HepG2 (cell line): ENCODE data around the gene CTSA. TPM values are rescaled to one million over a fixed set of nuclear protein-coding genes. Genes with fewer than 3 reads are reported as not detected.

ENCODE experiments used
- ATAC-seq: fragments of 200-7000 bp; cut with Tn5 transposase; 3 replicates; pipeline ENCODE4 v1.9.1; 2020; ENCODE audit warnings: mild to moderate bottlenecking, moderate library complexity
- BruUV-seq: library from RNA; stranded (reverse); fragments of 400-500 nt; replicated peaks from 2 replicates; lab custom pipeline; 2021; lab: Mats Ljungman, UMichigan
- CTCF ChIA-PET: fragments of 300-600 bp; formaldehyde crosslinking; extraction: SDS; loops from one replicate; lab custom pipeline; 2021; ENCODE audit warnings: low total read pairs, inconsistent platforms, low intra/inter-chr PET ratio; lab: Yijun Ruan, JAX
- POLR2A ChIA-PET: fragments of 350-600 bp; sonication (Branson Sonifier 250); formaldehyde crosslinking; loops from one replicate; lab custom pipeline; 2020; ENCODE audit warnings: antibody characterized with exemption, inconsistent platforms; lab: Yijun Ruan, JAX
- DNase-seq: peaks from one replicate; pipeline ENCODE4 v3.0.0-alpha.2; 2015; ENCODE audit warnings: low spot score
- FAIRE-seq: peaks from 3 replicates; lab custom pipeline; 2011; peaks lifted over from hg19 to GRCh38; lab: Jason Lieb, UNC
- H2AFZ ChIP-seq: one replicate; pipeline ENCODE4 v1.6.1; 2011; ENCODE audit warnings: low read length, inconsistent platforms
- H3K27ac ChIP-seq: fragments of 300-600 bp; 3 replicates; pipeline ENCODE4 v1.8.0; 2011; ENCODE audit warnings: mixed run types, mild to moderate bottlenecking, mixed read lengths, low read length, inconsistent platforms; ENCODE audit not compliant: insufficient read depth; ENCODE audit errors: extremely low read length
- H3K27me3 ChIP-seq, 2 experiments: fragments of 200-600 bp in 1 of 2; 2 replicates in 1 of 2; 3 replicates in 1 of 2; pipeline versions ENCODE4 v1.6.0 to v1.8.0; 2011; ENCODE audit warnings: low read length in 2 of 2, mild to moderate bottlenecking in 2 of 2, moderate library complexity in 2 of 2, inconsistent platforms in 1 of 2; ENCODE audit not compliant: insufficient read depth in 2 of 2, control insufficient read depth in 1 of 2
- H3K36me3 ChIP-seq, 2 experiments: fragments of 200-600 bp in 1 of 2; replicated peaks in 1 of 2; 2 replicates in 1 of 2; 3 replicates in 1 of 2; pipeline versions ENCODE4 v1.5.1 to v1.8.0; 2011; ENCODE audit warnings: low read length in 2 of 2, inconsistent platforms in 1 of 2; ENCODE audit not compliant: insufficient read depth in 2 of 2, control insufficient read depth in 1 of 2
- H3K4me1 ChIP-seq: 2 replicates; pipeline ENCODE4 v1.5.1; 2012; ENCODE audit warnings: low read length, inconsistent platforms; ENCODE audit not compliant: insufficient read depth
- H3K4me2 ChIP-seq: 2 replicates; pipeline ENCODE4 v1.6.0; 2011; ENCODE audit warnings: low read depth, low read length, inconsistent platforms
- H3K4me3 ChIP-seq, 3 experiments: fragments of 200-600 bp in 1 of 3; sonication (generic), shearing (Covaris generic) in 1 of 3; replicated peaks in 1 of 3; 2 replicates each; pipeline ENCODE4 v1.5.1; 2011 to 2016; ENCODE audit warnings: low read length in 3 of 3, inconsistent platforms in 2 of 3, low read depth in 2 of 3, mild to moderate bottlenecking in 2 of 3, control low read depth in 1 of 3, mixed read lengths in 1 of 3; ENCODE audit not compliant: insufficient read depth in 1 of 3
- H3K79me2 ChIP-seq: one replicate; pipeline ENCODE4 v1.6.1; 2011; ENCODE audit warnings: low read length, inconsistent platforms; ENCODE audit not compliant: insufficient read depth
- H3K9ac ChIP-seq: 2 replicates; pipeline ENCODE4 v1.6.0; 2011; ENCODE audit warnings: mild to moderate bottlenecking, low read depth, low read length, inconsistent platforms; ENCODE audit not compliant: insufficient read depth
- H3K9me3 ChIP-seq: 2 replicates; pipeline ENCODE4 v1.5.1; 2012; ENCODE audit warnings: mild to moderate bottlenecking, low read length
- H4K20me1 ChIP-seq: 2 replicates; pipeline ENCODE4 v1.6.0; 2011; ENCODE audit warnings: inconsistent platforms, mild to moderate bottlenecking, low read length, moderate library complexity; ENCODE audit not compliant: insufficient read depth
- AGO1 ChIP-seq: fragments of 200-400 bp; formaldehyde crosslinking; IDR thresholded peaks from 2 replicates; pipeline ENCODE4 v1.6.1; 2017; ENCODE audit warnings: mild to moderate bottlenecking, low read depth, low read length, moderate library complexity; ENCODE audit not compliant: poor library complexity, severe bottlenecking
- CEBPG ChIP-seq: IDR thresholded peaks from 2 replicates; pipeline ENCODE4 v1.6.1; 2016
- ERF ChIP-seq: IDR thresholded peaks from 2 replicates; pipeline ENCODE4 v1.6.1; 2018; ENCODE audit warnings: missing biosample characterization, missing genetic modification reagents
- KAT8 ChIP-seq: IDR thresholded peaks from 2 replicates; pipeline ENCODE4 v1.6.1; 2016; ENCODE audit warnings: missing genetic modification reagents, missing compliant biosample characterization
- NKX3-1 ChIP-seq: sonication (generic); formaldehyde crosslinking; IDR thresholded peaks from 2 replicates; pipeline ENCODE4 v1.5.0; 2020; ENCODE audit warnings: missing genetic modification reagents
- SALL2 ChIP-seq: sonication (generic); formaldehyde crosslinking; IDR thresholded peaks from 2 replicates; pipeline ENCODE4 v1.8.1; 2023; ENCODE audit warnings: mild to moderate bottlenecking, missing genetic modification reagents, inconsistent platforms
- SETDB1 ChIP-seq: sonication (generic); formaldehyde crosslinking; IDR thresholded peaks from 2 replicates; pipeline ENCODE4 v1.5.1; 2020; ENCODE audit warnings: missing genetic modification reagents, mild to moderate bottlenecking, borderline replicate concordance
- SP2 ChIP-seq: sonication (generic); formaldehyde crosslinking; IDR thresholded peaks from 2 replicates; pipeline ENCODE4 v1.5.1; 2020; ENCODE audit warnings: mild to moderate bottlenecking, missing genetic modification reagents
- WIZ ChIP-seq: sonication (generic); formaldehyde crosslinking; IDR thresholded peaks from 2 replicates; pipeline ENCODE4 v1.5.1; 2020; ENCODE audit warnings: mild to moderate bottlenecking, missing genetic modification reagents
- ZBTB25 ChIP-seq: IDR thresholded peaks from 2 replicates; pipeline ENCODE4 v1.6.1; 2018; ENCODE audit warnings: missing genetic modification reagents
- ZFY ChIP-seq: sonication (generic); formaldehyde crosslinking; IDR thresholded peaks from 2 replicates; pipeline ENCODE4 v1.4.0; 2020; ENCODE audit warnings: missing genetic modification reagents
- ZNF30 ChIP-seq: sonication (generic); formaldehyde crosslinking; IDR thresholded peaks from 2 replicates; pipeline ENCODE4 v1.5.0; 2020; ENCODE audit warnings: mild to moderate bottlenecking, missing genetic modification reagents
- ZNF337 ChIP-seq: sonication (generic); formaldehyde crosslinking; IDR thresholded peaks from 2 replicates; pipeline ENCODE4 v1.5.1; 2020; ENCODE audit warnings: missing genetic modification reagents, low read depth, mild to moderate bottlenecking, borderline replicate concordance
- ZNF776 ChIP-seq: sonication (generic); formaldehyde crosslinking; IDR thresholded peaks from 2 replicates; pipeline ENCODE4 v1.4.0; 2020; ENCODE audit warnings: mild to moderate bottlenecking, missing genetic modification reagents
- ZNF782 ChIP-seq: sonication (generic); formaldehyde crosslinking; IDR thresholded peaks from 2 replicates; pipeline ENCODE4 v1.4.0; 2020; ENCODE audit warnings: missing genetic modification reagents, mild to moderate bottlenecking, borderline replicate concordance
- ZNF800 ChIP-seq: sonication (generic); formaldehyde crosslinking; IDR thresholded peaks from 2 replicates; pipeline ENCODE4 v1.4.0; 2020; ENCODE audit warnings: missing genetic modification reagents
- WGBS: methylation state at CpG from one replicate; pipeline ENCODE4 v1.1.6; 2017; ENCODE audit warnings: low lambda C conversion rate; 5-methylcytosine and 5-hydroxymethylcytosine counted together
- in situ Hi-C: cut with HindIII; loops from 2 replicates; pipeline ENCODE4 v1.10.0; 2017; ENCODE audit warnings: low pct_unique_long_range_greater_than_20kb; ENCODE audit not compliant: extremely low pct_ligation_motif_present
- intact Hi-C: fragments of 100-400 bp; cut with micrococcal nuclease; formaldehyde crosslinking; loops from one replicate; pipeline ENCODE4 v1.10.0; 2022; ENCODE audit not compliant: unreplicated experiment
- polyA plus RNA-seq, 8 experiments: library from polyadenylated mRNA; depleted of rRNA in 3 of 8; stranded (reverse) in 7 of 8; unstranded in 1 of 8; fragments of >200 nt; fragmentation: Illumina TruSeq in 4 of 8; extraction: Trizol in 4 of 8; gene quantifications; 2 replicates each; pipeline versions ENCODE4 v1.2.1 to v1.2.3, GENCODE V29; 2011 to 2016; ENCODE audit warnings: low read depth in 4 of 8, missing spikeins in 1 of 8, mixed read lengths in 1 of 8; ENCODE audit not compliant: insufficient read depth in 1 of 8
- total RNA-seq, 5 experiments: library from RNA; depleted of rRNA; stranded (reverse); fragments of >200 nt; fragmentation: Illumina TruSeq; extraction: Trizol; gene quantifications; 2 replicates each; pipeline ENCODE4 v1.2.3, GENCODE V29; 2016; ENCODE audit warnings: low read depth in 1 of 5

CTSA gene
- total and polyA plus RNA-seq, 2 of the 13 experiments (the other 11 are each of a cell fraction or from before 2014, with no cell fraction given) = 202 to 231 TPM

- TF ChIP-seq ZFY (0 out of 2 replicates have a peak, but pooled peaks have one; percentile 33), ZNF782 (CRISPR knock-in tag) (no peak), CEBPG (CRISPR knock-in tag) (peak; percentile 24; the same call in 1 of the 2 replicates), ERF (CRISPR knock-in tag) (no peak), ZNF30 (CRISPR knock-in tag) (no peak), ZNF776 (CRISPR knock-in tag) (no peak)
Observed at GRCh38 chr20:45919542-45920399, 28.6 kb downstream of the CTSA start (continued).

GRCh38 chr20:45920462-45921336 lies 29.6 kb downstream of the CTSA start:
- Histone ChIP-seq H4K20me1 (no peaks in the 10 kb centered on the region), H3K4me3 (peak overlapping the region in 2 of 3 experiments; percentile 5 to 44; a peak in 3 of 6 replicates), H3K27me3 (peaks cover 0 to 8% of the 10 kb centered on the region in 2 experiments; a peak in 1 of 5 replicates), H3K4me2 (peak overlapping the region; percentile 48), H3K9me3 (no peaks in the 10 kb centered on the region), H3K4me1 (peaks cover 82% of the 10 kb centered on the region), H2AFZ (peak overlapping the region; percentile 24), H3K79me2 (no peaks in the 10 kb centered on the region), H3K9ac (peak overlapping the region; percentile 16; the same call in 1 of the 2 replicates), H3K36me3 (no peaks in the 10 kb centered on the region), H3K27ac (no peak overlapping the region)
- WGBS = 11% methylated on average over 9 of the region's 9 CpGs
- BruUV-seq = no TSS peak
- in situ Hi-C loops = no loop called here
- no peak for FAIRE-seq
- no peak for DNase-seq
- ATAC-seq = peak; percentile 17
- ChIA-PET CTCF (no interaction called here), POLR2A (interaction anchor here (0.6 to 5.0 kb wide), 19 partner anchors 9 to 214 kb away, joined by 3 to 78 read pairs (median 7); partner anchors contain the start of genes ACOT8, CTSA, DNTTIP1 and NEURL2)
- intact Hi-C loops = no loop called here
- TF ChIP-seq KAT8 = no peak
- TF ChIP-seq NKX3-1 (CRISPR knock-in tag) = 0 out of 2 replicates have a peak, but pooled peaks have one; percentile 9
- TF ChIP-seq WIZ = no peak
- 0 out of 2 replicates have a peak, but pooled peaks have one; percentile 16 for TF ChIP-seq ZNF782 (CRISPR knock-in tag)
- no peak for TF ChIP-seq ZBTB25 (CRISPR knock-in tag)
- peak; percentile 65; the same call in 1 of the 2 replicates for TF ChIP-seq SETDB1 (CRISPR knock-in tag)
- 0 out of 2 replicates have a peak, but pooled peaks have one; percentile 10 for TF ChIP-seq SALL2
- TF ChIP-seq ZNF800 (CRISPR knock-in tag) = peak; percentile 22; the same call in 1 of the 2 replicates
- TF ChIP-seq ZNF337 = no peak
- TF ChIP-seq SP2 (CRISPR knock-in tag) = 0 out of 2 replicates have a peak, but pooled peaks have one; percentile 22
- TF ChIP-seq AGO1 = no peak
